Measurements from ENCODE around the gene GTF2H1. TPM values are rescaled to one million over a fixed set of nuclear protein-coding genes. Genes with fewer than 3 reads are reported as not detected.

Gene GTF2H1
- total RNA-seq, 1 experiment from 2014 or later, result 72.0 TPM

- ChIA-PET CTCF (no interaction called here), POLR2A (no interaction called here)
- TF ChIP-seq CTCF (IDR thresholded peaks at IDR 0.05; ENCODE audit: insufficient read depth in 1 of 2, low read depth in 1 of 2, low read length in 1 of 2, severe bottlenecking in 1 of 2, unreplicated experiment in 1 of 2), result no peak
- H3K4me3 ChIP-seq (ENCODE audit: low read depth, low read length), result no peak overlapping the region
- no TSS peak for BruUV-seq (replicated peaks)
- peak overlapping the region; percentile 81 for H3K27ac Mint-ChIP-seq (ENCODE audit: unreplicated experiment)
- peaks cover 21% of the 10 kb centered on the region for H3K36me3 Mint-ChIP-seq (ENCODE audit: insufficient read depth, unreplicated experiment)
- H3K4me1 Mint-ChIP-seq (ENCODE audit: low read depth, unreplicated experiment), result peaks cover 29% of the 10 kb centered on the region
- H3K4me1 ChIP-seq, result peaks cover 34% of the 10 kb centered on the region
- intact Hi-C loops (cut with micrococcal nuclease; ENCODE audit: unreplicated experiment), result no loop called here
- H3K4me3 Mint-ChIP-seq (ENCODE audit: unreplicated experiment), result no peak overlapping the region
- no peaks in the 10 kb centered on the region for H3K27me3 ChIP-seq (replicated peaks; ENCODE audit: control insufficient read depth, insufficient read depth, low read length)
- no peaks in the 10 kb centered on the region for H3K27me3 Mint-ChIP-seq (ENCODE audit: insufficient read depth, unreplicated experiment)
- H3K9me3 Mint-ChIP-seq (ENCODE audit: unreplicated experiment), result no peaks in the 10 kb centered on the region
- H3K36me3 ChIP-seq (ENCODE audit: control insufficient read depth, insufficient read depth, low read length), result peaks cover under 1% of the 10 kb centered on the region; the same call in 1 of the 2 replicates
- no peaks in the 10 kb centered on the region for H3K9me3 ChIP-seq
- DNase-seq, result no peak
Measured at GRCh38 chr11:18314784-18315523, 7.4 kb upstream of the GTF2H1 start.

GRCh38 chr11:18315893-18316292 lies 6.5 kb upstream of the GTF2H1 start:
- Histone ChIP-seq H3K4me3 (ENCODE audit: low read depth, low read length) (no peak overlapping the region), H3K27me3 (replicated peaks; ENCODE audit: control insufficient read depth, insufficient read depth, low read length) (no peaks in the 10 kb centered on the region), H3K4me1 (peaks cover 44% of the 10 kb centered on the region), H3K9me3 (no peaks in the 10 kb centered on the region), H3K36me3 (ENCODE audit: control insufficient read depth, insufficient read depth, low read length) (no peaks in the 10 kb centered on the region)
- ChIA-PET CTCF (no interaction called here), POLR2A (no interaction called here)
- Mint-ChIP-seq H3K27ac (ENCODE audit: unreplicated experiment) (no peak overlapping the region), H3K36me3 (ENCODE audit: insufficient read depth, unreplicated experiment) (peaks cover 21% of the 10 kb centered on the region), H3K9me3 (ENCODE audit: unreplicated experiment) (no peaks in the 10 kb centered on the region), H3K4me3 (ENCODE audit: unreplicated experiment) (no peak overlapping the region), H3K4me1 (ENCODE audit: low read depth, unreplicated experiment) (peaks cover 32% of the 10 kb centered on the region), H3K27me3 (ENCODE audit: insufficient read depth, unreplicated experiment) (no peaks in the 10 kb centered on the region)
- BruUV-seq (replicated peaks), result no TSS peak
- TF ChIP-seq CTCF (IDR thresholded peaks at IDR 0.05; ENCODE audit: insufficient read depth in 1 of 2, low read depth in 1 of 2, low read length in 1 of 2, severe bottlenecking in 1 of 2, unreplicated experiment in 1 of 2), result no peak
- no peak for DNase-seq
- intact Hi-C loops (cut with micrococcal nuclease; ENCODE audit: unreplicated experiment), result no loop called here

GRCh38 chr11:18317551-18317950 lies 4.8 kb upstream of the GTF2H1 start:
- no TSS peak for BruUV-seq (replicated peaks)
- peaks cover 20% of the 10 kb centered on the region for H3K36me3 Mint-ChIP-seq (ENCODE audit: insufficient read depth, unreplicated experiment)

More at GRCh38 chr11:18317551-18317950, 4.8 kb upstream of the GTF2H1 start:
- Mint-ChIP-seq H3K27me3 (ENCODE audit: insufficient read depth, unreplicated experiment) (no peaks in the 10 kb centered on the region), H3K4me3 (ENCODE audit: unreplicated experiment) (no peak overlapping the region), H3K27ac (ENCODE audit: unreplicated experiment) (no peak overlapping the region), H3K9me3 (ENCODE audit: unreplicated experiment) (no peaks in the 10 kb centered on the region), H3K4me1 (ENCODE audit: low read depth, unreplicated experiment) (peaks cover 34% of the 10 kb centered on the region)
- POLR2A ChIA-PET, result no interaction called here
- Histone ChIP-seq H3K36me3 (ENCODE audit: control insufficient read depth, insufficient read depth, low read length) (no peaks in the 10 kb centered on the region), H3K27me3 (replicated peaks; ENCODE audit: control insufficient read depth, insufficient read depth, low read length) (no peaks in the 10 kb centered on the region), H3K4me1 (peaks cover 35% of the 10 kb centered on the region), H3K4me3 (ENCODE audit: low read depth, low read length) (no peak overlapping the region), H3K9me3 (no peaks in the 10 kb centered on the region)
- intact Hi-C loops (cut with micrococcal nuclease; ENCODE audit: unreplicated experiment), result no loop called here
- DNase-seq, result no peak
- CTCF ChIA-PET, result no interaction called here
- no peak for TF ChIP-seq CTCF (IDR thresholded peaks at IDR 0.05; ENCODE audit: insufficient read depth in 1 of 2, low read depth in 1 of 2, low read length in 1 of 2, severe bottlenecking in 1 of 2, unreplicated experiment in 1 of 2)
